H9 (cell line): Measurements from ENCODE around the gene MYH15. TPM values are rescaled to one million over a fixed set of nuclear protein-coding genes. Genes with fewer than 3 reads are reported as not detected.

Experiments used
- DNase-seq: peaks from one replicate; pipeline ENCODE4 v3.0.0-alpha.2; 2017
- H2AFZ ChIP-seq: one replicate; pipeline ENCODE4 v1.6.1; 2013; ENCODE audit warnings: mild to moderate bottlenecking, low read length, control low read depth, moderate library complexity
- H2AK5ac ChIP-seq: 2 replicates; pipeline ENCODE4 v1.6.1; 2013; ENCODE audit warnings: low read length, control low read depth, mixed read lengths; ENCODE audit not compliant: insufficient read length
- H2BK120ac ChIP-seq: one replicate; pipeline ENCODE4 v1.6.1; 2013; ENCODE audit warnings: low read depth, mild to moderate bottlenecking, low read length, control low read depth, inconsistent platforms; ENCODE audit not compliant: poor library complexity, severe bottlenecking
- H2BK12ac ChIP-seq: 2 replicates; pipeline ENCODE4 v1.6.1; 2013; ENCODE audit warnings: low read length, control low read depth, mixed read lengths, low read depth; ENCODE audit not compliant: insufficient read length
- H2BK15ac ChIP-seq: 2 replicates; pipeline ENCODE4 v1.6.1; 2013; ENCODE audit warnings: low read depth, low read length, control low read depth
- H2BK20ac ChIP-seq: one replicate; pipeline ENCODE4 v1.6.1; 2013; ENCODE audit warnings: low read depth, mild to moderate bottlenecking, low read length, control low read depth, inconsistent platforms; ENCODE audit not compliant: poor library complexity, severe bottlenecking
- H2BK5ac ChIP-seq: 2 replicates; pipeline ENCODE4 v1.6.1; 2013; ENCODE audit warnings: low read length, control low read depth, mixed read lengths; ENCODE audit not compliant: insufficient read length
- H3K14ac ChIP-seq: 2 replicates; pipeline ENCODE4 v1.6.1; 2013; ENCODE audit warnings: low read length, control low read depth; ENCODE audit not compliant: insufficient read depth
- H3K18ac ChIP-seq: 2 replicates; pipeline ENCODE4 v1.6.1; 2013; ENCODE audit warnings: low read depth, mild to moderate bottlenecking, mixed read lengths, low read length, control low read depth; ENCODE audit not compliant: insufficient read length
- H3K23ac ChIP-seq: 2 replicates; pipeline ENCODE4 v1.6.1; 2013; ENCODE audit warnings: low read length, control low read depth, mixed read lengths, low read depth; ENCODE audit not compliant: insufficient read length
- H3K23me2 ChIP-seq: 2 replicates; pipeline ENCODE4 v1.6.1; 2013; ENCODE audit warnings: low read depth, mild to moderate bottlenecking, mixed read lengths, low read length, control low read depth; ENCODE audit not compliant: insufficient read length, poor library complexity, severe bottlenecking
- H3K27ac ChIP-seq: 2 replicates; pipeline ENCODE4 v1.5.1; 2013; ENCODE audit warnings: low read length, control low read depth, mixed read lengths, low read depth; ENCODE audit not compliant: insufficient read length
- H3K27me3 ChIP-seq: 2 replicates; pipeline ENCODE4 v1.6.1; 2013; ENCODE audit warnings: low read length, control low read depth, inconsistent platforms; ENCODE audit not compliant: insufficient read depth
- H3K4ac ChIP-seq: 2 replicates; pipeline ENCODE4 v1.6.1; 2013; ENCODE audit warnings: low read depth, mild to moderate bottlenecking, control low read depth, inconsistent platforms, low read length, moderate library complexity
- H3K4me1 ChIP-seq: 2 replicates; pipeline ENCODE4 v1.6.1; 2013; ENCODE audit warnings: low read length, control low read depth, inconsistent platforms; ENCODE audit not compliant: insufficient read depth
- H3K4me2 ChIP-seq: 2 replicates; pipeline ENCODE4 v1.6.1; 2013; ENCODE audit warnings: low read length, control low read depth, mixed read lengths; ENCODE audit not compliant: insufficient read length, insufficient read depth
- H3K56ac ChIP-seq: 2 replicates; pipeline ENCODE4 v1.6.1; 2013; ENCODE audit warnings: low read depth, mild to moderate bottlenecking, mixed read lengths, low read length, control low read depth; ENCODE audit not compliant: insufficient read length
- H3K79me1 ChIP-seq: 2 replicates; pipeline ENCODE4 v1.6.1; 2013; ENCODE audit warnings: low read depth, mild to moderate bottlenecking, moderate library complexity, low read length, control low read depth, inconsistent platforms; ENCODE audit not compliant: insufficient read depth, poor library complexity, severe bottlenecking
- H3K79me2 ChIP-seq: 2 replicates; pipeline ENCODE4 v1.6.1; 2013; ENCODE audit warnings: low read length, control low read depth, inconsistent platforms; ENCODE audit not compliant: insufficient read depth
- H3K9ac ChIP-seq: 2 replicates; pipeline ENCODE4 v1.6.1; 2013; ENCODE audit warnings: low read length, control low read depth, mixed read lengths; ENCODE audit not compliant: insufficient read length; ENCODE audit errors: extremely low read depth
- H3K9me3 ChIP-seq: one replicate; pipeline ENCODE4 v1.6.1; 2013; ENCODE audit warnings: low read depth, low read length, inconsistent platforms; ENCODE audit not compliant: control insufficient read depth
- H3T11ph ChIP-seq: one replicate; pipeline ENCODE4 v1.6.1; 2013; ENCODE audit warnings: mild to moderate bottlenecking, low read length, control low read depth, inconsistent platforms
- H4K20me1 ChIP-seq: one replicate; pipeline ENCODE4 v1.6.1; 2013; ENCODE audit not compliant: control insufficient read depth, insufficient read length, insufficient read depth
- H4K5ac ChIP-seq: 2 replicates; pipeline ENCODE4 v1.6.1; 2013; ENCODE audit warnings: low read depth, mild to moderate bottlenecking, mixed read lengths, low read length, control low read depth; ENCODE audit not compliant: insufficient read length
- H4K8ac ChIP-seq: replicated peaks from 2 replicates; pipeline ENCODE4 v1.6.1; 2013; ENCODE audit warnings: low read length, control low read depth, mixed read lengths, low read depth; ENCODE audit not compliant: insufficient read length
- H4K91ac ChIP-seq: 2 replicates; pipeline ENCODE4 v1.6.1; 2013; ENCODE audit warnings: low read depth, mild to moderate bottlenecking, moderate library complexity, mixed read lengths, low read length, control low read depth; ENCODE audit not compliant: insufficient read length
- H3K27ac Mint-ChIP-seq, 3 experiments: 2 replicates in 2 of 3; 3 replicates in 1 of 3; pipeline ENCODE4 v1.8.0; 2020 to 2021; ENCODE audit warnings: mixed read lengths in 3 of 3, mild to moderate bottlenecking in 1 of 3, moderate library complexity in 1 of 3
- H3K27me3 Mint-ChIP-seq: 2 replicates; pipeline ENCODE4 v1.8.0; 2021; ENCODE audit warnings: low read depth, mild to moderate bottlenecking, moderate library complexity, mixed read lengths
- H3K36me3 Mint-ChIP-seq, 3 experiments: 2 replicates in 2 of 3; 3 replicates in 1 of 3; pipeline ENCODE4 v1.8.0; 2020 to 2021; ENCODE audit warnings: low read depth in 3 of 3, mixed read lengths in 3 of 3; ENCODE audit not compliant: insufficient read depth in 1 of 3
- H3K4me1 Mint-ChIP-seq, 2 experiments: 2 replicates each; pipeline ENCODE4 v1.8.0; 2020; ENCODE audit warnings: mixed read lengths in 2 of 2
- H3K4me3 Mint-ChIP-seq, 2 experiments: 2 replicates in 1 of 2; 3 replicates in 1 of 2; pipeline ENCODE4 v1.8.0; 2020 to 2021; ENCODE audit warnings: mild to moderate bottlenecking in 2 of 2, mixed read lengths in 2 of 2, moderate library complexity in 1 of 2
- H3K9me3 Mint-ChIP-seq, 2 experiments: 2 replicates in 1 of 2; 3 replicates in 1 of 2; pipeline ENCODE4 v1.8.0; 2020; ENCODE audit warnings: mild to moderate bottlenecking in 2 of 2, mixed read lengths in 2 of 2, moderate library complexity in 1 of 2
- WGBS: extraction: QIAGEN DNeasy Blood & Tissue Kit; methylation state at CpG from one replicate; pipeline ENCODE4 v1.1.7; 2013; ENCODE audit warnings: missing lambda C conversion rate, low lambda C conversion rate, mixed read lengths; ENCODE audit not compliant: insufficient read length; ENCODE audit errors: extremely low coverage; 5-methylcytosine and 5-hydroxymethylcytosine counted together
- total RNA-seq: library from RNA; stranded (reverse); gene quantifications from 2 replicates; pipeline ENCODE4 v1.2.1, GENCODE V29; 2021
- TF ChIP-seq, protein P1 (sequence below): fragments of 200-600 bp; sonication (generic); conservative IDR thresholded peaks from 3 replicates; pipeline ENCODE4 v1.8.0; 2021; ENCODE audit warnings: antibody characterized with exemption, mild to moderate bottlenecking

MYH15 gene
- total RNA-seq, 1 experiment from 2014 or later: 0.13 TPM

DNA sequence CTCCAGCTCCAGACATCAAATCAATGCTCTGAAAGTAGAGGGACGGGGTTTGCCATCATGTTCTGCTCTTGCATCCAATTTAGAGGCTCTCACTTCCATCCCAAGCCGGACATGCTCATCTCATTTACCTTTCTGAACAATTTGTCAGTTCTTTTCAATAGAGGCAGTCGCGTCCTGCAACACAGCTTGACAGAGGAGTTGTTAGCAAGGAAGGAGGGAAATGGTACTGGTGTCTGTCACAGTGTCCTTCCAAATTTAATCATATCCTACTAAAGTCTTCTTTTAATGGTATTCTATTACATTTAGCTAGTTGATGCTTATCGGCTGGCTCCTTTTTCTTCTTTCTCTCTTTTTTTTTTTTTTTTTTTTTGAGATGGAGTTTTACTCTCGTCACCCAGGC, 168.5 kb downstream of the MYH15 start:
- H2BK20ac ChIP-seq: no peak overlapping the region
- H4K91ac ChIP-seq: no peak overlapping the region
- no peak overlapping the region for H2BK5ac ChIP-seq
- H4K8ac ChIP-seq: no peak overlapping the region
- H3K9me3 ChIP-seq: no peaks in the 10 kb centered on the region
- no peak overlapping the region for H2BK12ac ChIP-seq
- no peak overlapping the region for H3K14ac ChIP-seq
- H3K4me2 ChIP-seq: no peak overlapping the region
- no peaks in the 10 kb centered on the region for H3K79me1 ChIP-seq
- no peak overlapping the region for H4K5ac ChIP-seq
- WGBS: no CpG with 5 or more reads among the region's 6 CpGs
- no peak overlapping the region for H3T11ph ChIP-seq
- Mint-ChIP-seq H3K27me3 (no peaks in the 10 kb centered on the region), H3K27ac (no peak overlapping the region), H3K4me3 (no peak overlapping the region), H3K36me3 (no peaks in the 10 kb centered on the region; a peak in 1 of 7 replicates), H3K4me1 (peaks cover 3 to 5% of the 10 kb centered on the region in 2 experiments), H3K9me3 (no peaks in the 10 kb centered on the region)
- H3K27ac ChIP-seq: no peak overlapping the region
- no peak overlapping the region for H2BK120ac ChIP-seq
- no peak overlapping the region for H3K56ac ChIP-seq
- no peak overlapping the region for H3K4ac ChIP-seq
- H3K79me2 ChIP-seq: no peaks in the 10 kb centered on the region
- DNase-seq: no peak
- no peaks in the 10 kb centered on the region for H3K23me2 ChIP-seq
- no peaks in the 10 kb centered on the region for H3K4me1 ChIP-seq
- no peaks in the 10 kb centered on the region for H3K27me3 ChIP-seq
- H2BK15ac ChIP-seq: no peak overlapping the region
- no peak overlapping the region for H3K23ac ChIP-seq
- no peaks in the 10 kb centered on the region for H4K20me1 ChIP-seq
- no peak overlapping the region for H2AK5ac ChIP-seq
- no peak overlapping the region for H3K18ac ChIP-seq
- H2AFZ ChIP-seq: no peak overlapping the region
- TF ChIP-seq, protein P1, sequence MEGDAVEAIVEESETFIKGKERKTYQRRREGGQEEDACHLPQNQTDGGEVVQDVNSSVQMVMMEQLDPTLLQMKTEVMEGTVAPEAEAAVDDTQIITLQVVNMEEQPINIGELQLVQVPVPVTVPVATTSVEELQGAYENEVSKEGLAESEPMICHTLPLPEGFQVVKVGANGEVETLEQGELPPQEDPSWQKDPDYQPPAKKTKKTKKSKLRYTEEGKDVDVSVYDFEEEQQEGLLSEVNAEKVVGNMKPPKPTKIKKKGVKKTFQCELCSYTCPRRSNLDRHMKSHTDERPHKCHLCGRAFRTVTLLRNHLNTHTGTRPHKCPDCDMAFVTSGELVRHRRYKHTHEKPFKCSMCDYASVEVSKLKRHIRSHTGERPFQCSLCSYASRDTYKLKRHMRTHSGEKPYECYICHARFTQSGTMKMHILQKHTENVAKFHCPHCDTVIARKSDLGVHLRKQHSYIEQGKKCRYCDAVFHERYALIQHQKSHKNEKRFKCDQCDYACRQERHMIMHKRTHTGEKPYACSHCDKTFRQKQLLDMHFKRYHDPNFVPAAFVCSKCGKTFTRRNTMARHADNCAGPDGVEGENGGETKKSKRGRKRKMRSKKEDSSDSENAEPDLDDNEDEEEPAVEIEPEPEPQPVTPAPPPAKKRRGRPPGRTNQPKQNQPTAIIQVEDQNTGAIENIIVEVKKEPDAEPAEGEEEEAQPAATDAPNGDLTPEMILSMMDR: no peak
- H3K9ac ChIP-seq: no peak overlapping the region
